ENCODE measurements around the gene PLD4. TPM values are rescaled to one million over a fixed set of nuclear protein-coding genes. Genes with fewer than 3 reads are reported as not detected.

The PLD4 gene
- total RNA-seq, 2 donors from 2014 or later, result not detected

GRCh38 chr14:104938960-104939359 is 14.3 kb downstream of the PLD4 start:
- TF ChIP-seq CTCF (IDR thresholded peaks at IDR 0.05), result no peak
- no peak for TF ChIP-seq POLR2A (IDR thresholded peaks at IDR 0.05)

GRCh38 chr14:104939666-104940410 is 15.2 kb downstream of the PLD4 start:
- intact Hi-C loops (cut with DNase I), result no loop called here
- no peak overlapping the region for H3K27ac ChIP-seq
- H3K4me3 ChIP-seq, result no peak overlapping the region
- H3K4me1 ChIP-seq, result peaks cover 10% of the 10 kb centered on the region
- peak in 1 of 4 donors; percentile 15 for DNase-seq
- no peak for TF ChIP-seq POLR2A (IDR thresholded peaks at IDR 0.05)
- no peak for TF ChIP-seq CTCF (IDR thresholded peaks at IDR 0.05)
- no peaks in the 10 kb centered on the region for H3K27me3 ChIP-seq
- 54 to 55% methylated on average over 7 to 11 of the region's 11 CpGs for WGBS, 2 donors
- no peaks in the 10 kb centered on the region for H3K9me3 ChIP-seq
- H3K36me3 ChIP-seq (replicated peaks in 1 of 2; ENCODE audit: insufficient read depth in 1 of 2, low read depth in 2 of 2), result no peaks in the 10 kb centered on the region
- peak; percentile 60 for ATAC-seq

More at GRCh38 chr14:104938960-104939359, 14.3 kb downstream of the PLD4 start:
- Histone ChIP-seq H3K36me3 (replicated peaks in 1 of 2; ENCODE audit: insufficient read depth in 1 of 2, low read depth in 2 of 2) (no peaks in the 10 kb centered on the region), H3K27ac (no peak overlapping the region), H3K4me1 (peaks cover 13% of the 10 kb centered on the region), H3K4me3 (no peak overlapping the region), H3K27me3 (no peaks in the 10 kb centered on the region), H3K9me3 (no peaks in the 10 kb centered on the region)
- intact Hi-C loops (cut with DNase I), result no loop called here
- WGBS, 2 donors, result 100% methylated on average over 1 of the region's 1 CpG; no CpG with 5 or more reads in 1 of the 2 donors
- no peak for DNase-seq
- ATAC-seq, result no peak

GRCh38 chr14:104940526-104941150 is 16.0 kb downstream of the PLD4 start:
- TF ChIP-seq CTCF (IDR thresholded peaks at IDR 0.05), result peak in 1 of 7 experiments; percentile 14
- TF ChIP-seq POLR2A (IDR thresholded peaks at IDR 0.05), result no peak
- no peaks in the 10 kb centered on the region for H3K27me3 ChIP-seq
- no peaks in the 10 kb centered on the region for H3K36me3 ChIP-seq (replicated peaks in 1 of 2; ENCODE audit: insufficient read depth in 1 of 2, low read depth in 2 of 2)
- no peak overlapping the region for H3K4me3 ChIP-seq
- ATAC-seq, result no peak
- H3K9me3 ChIP-seq, result no peaks in the 10 kb centered on the region
- intact Hi-C loops (cut with DNase I), result no loop called here
- H3K27ac ChIP-seq, result no peak overlapping the region
- peaks cover 2% of the 10 kb centered on the region for H3K4me1 ChIP-seq
- DNase-seq, result peak in 1 of 4 donors; percentile 3
- WGBS, 2 donors, result 60 to 61% methylated on average over 3 of the region's 3 CpGs

GRCh38 chr14:104941508-104942365 is 17.1 kb downstream of the PLD4 start:
- H3K27ac ChIP-seq, result no peak overlapping the region
- 79 to 84% methylated on average over 12 to 25 of the region's 26 CpGs for WGBS, 2 donors
- TF ChIP-seq CTCF (IDR thresholded peaks at IDR 0.05), result no peak
- TF ChIP-seq POLR2A (IDR thresholded peaks at IDR 0.05), result no peak
- no peaks in the 10 kb centered on the region for H3K9me3 ChIP-seq
- intact Hi-C loops (cut with DNase I), result no loop called here
- no peaks in the 10 kb centered on the region for H3K36me3 ChIP-seq (replicated peaks in 1 of 2; ENCODE audit: insufficient read depth in 1 of 2, low read depth in 2 of 2)
- H3K27me3 ChIP-seq, result no peaks in the 10 kb centered on the region
- ATAC-seq (no peak), DNase-seq (peak in 1 of 4 donors; percentile 2)
- no peaks in the 10 kb centered on the region for H3K4me1 ChIP-seq
- H3K4me3 ChIP-seq, result no peak overlapping the region

All from body of pancreas (tissue), 4 donors.